Liver (tissue), 3 donors: ENCODE measurements around the gene LYRM4.

Experiments used
- CTCF ChIP-seq: fragments of 150-350 bp; IDR thresholded peaks from 2 replicates; pipeline ENCODE4 v1.5.1; 2017; ENCODE audit warnings: improper control_type of control experiment, low read depth, low read length; ENCODE audit not compliant: missing input control
- GABPA ChIP-seq, 2 donors: IDR thresholded peaks in 1 of 2; conservative IDR thresholded peaks in 1 of 2; 2 replicates each; pipeline ENCODE4 v1.6.1; 2016; ENCODE audit warnings: antibody characterized with exemption in 2 of 2, mild to moderate bottlenecking in 1 of 2, moderate library complexity in 1 of 2
- TAF1 ChIP-seq: conservative IDR thresholded peaks from 2 replicates; pipeline ENCODE4 v1.6.1; 2016; ENCODE audit warnings: antibody characterized with exemption, mild to moderate bottlenecking
- donor health status: healthy.
- donor health status: healthy.

- no peak for TF ChIP-seq CTCF
- TF ChIP-seq TAF1, result no peak
- TF ChIP-seq GABPA (IDR thresholded peaks at IDR 0.05 in 1 of 2, conservative IDR thresholded peaks at IDR 0.05 in 1 of 2), result no peak
These were observed 128.0 kb downstream of the LYRM4 start for GRCh38 chr6:5132731-5133130.
